AG20443 (cell line): ENCODE results near the gene TBC1D9B.
"Not testable (repeated sequence)": the region's sequence is repeated elsewhere in the genome, so short reads cannot be mapped to it uniquely, and the experiment has no call there.

ENCODE experiments used
- DNase-seq: peaks from one replicate; pipeline ENCODE4 v3.0.0; 2012; ENCODE audit warnings: low spot score, mixed read lengths

TBC1D9B gene

DNA sequence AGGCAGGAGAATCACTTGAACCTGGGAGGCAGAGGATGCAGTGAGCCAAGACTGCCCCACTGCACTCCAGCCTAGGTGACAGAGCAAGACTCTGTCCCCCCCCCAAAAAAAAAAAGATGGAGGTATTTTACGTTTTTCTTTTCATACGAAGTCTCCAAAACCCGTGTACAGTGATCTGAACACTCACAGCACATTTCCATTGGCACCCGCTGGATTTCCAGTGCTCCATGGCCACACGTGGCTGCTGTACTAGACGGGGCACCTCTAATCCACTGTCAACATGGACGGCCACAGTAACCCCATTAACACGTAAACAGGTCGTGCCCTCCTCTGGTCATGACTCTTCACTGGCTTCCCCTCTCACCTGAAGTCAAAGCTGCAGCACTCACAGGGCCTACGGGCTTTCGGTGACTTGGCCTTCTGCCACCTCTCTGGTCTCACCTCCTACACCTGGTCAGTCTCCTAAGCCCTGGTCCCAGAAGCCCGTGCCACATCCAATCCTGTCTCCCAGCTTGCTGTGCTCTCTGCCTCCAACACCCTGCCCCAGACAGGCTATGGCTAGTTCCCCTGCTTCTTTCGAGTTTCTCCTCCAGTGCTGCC, 22.1 kb downstream of the TBC1D9B start:
- no peak for DNase-seq

GRCh38 chr5:179883163-179883562, 24.5 kb downstream of the TBC1D9B start:
- no peak for DNase-seq

DNA sequence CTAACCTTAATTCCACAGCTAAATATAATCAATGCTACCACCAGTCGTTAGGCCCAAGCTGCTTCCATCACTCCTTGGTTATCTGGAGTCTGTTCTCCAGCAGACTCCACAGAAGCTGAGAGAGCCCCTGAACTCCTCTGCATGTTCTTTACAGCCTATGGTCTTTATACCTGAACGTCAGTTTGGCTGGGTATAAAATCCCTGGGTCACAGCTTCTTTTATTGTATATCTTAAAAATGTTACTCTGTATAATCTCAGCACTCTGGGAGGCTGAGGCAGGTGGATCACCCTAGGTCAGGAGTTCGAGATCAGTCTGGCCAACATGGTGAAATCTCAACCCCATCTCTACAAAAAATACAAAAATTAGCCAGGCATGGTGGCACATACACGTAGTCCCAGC, 25.4 kb downstream of the TBC1D9B start:
- no peak for DNase-seq

GRCh38 chr5:179880848-179881590, 26.7 kb downstream of the TBC1D9B start:
- no peak for DNase-seq

- DNase-seq, result no peak
These were observed 27.5 kb downstream of the TBC1D9B start for GRCh38 chr5:179880066-179880650.

GRCh38 chr5:179879690-179880010, 28.0 kb downstream of the TBC1D9B start:
- no peak for DNase-seq

DNA sequence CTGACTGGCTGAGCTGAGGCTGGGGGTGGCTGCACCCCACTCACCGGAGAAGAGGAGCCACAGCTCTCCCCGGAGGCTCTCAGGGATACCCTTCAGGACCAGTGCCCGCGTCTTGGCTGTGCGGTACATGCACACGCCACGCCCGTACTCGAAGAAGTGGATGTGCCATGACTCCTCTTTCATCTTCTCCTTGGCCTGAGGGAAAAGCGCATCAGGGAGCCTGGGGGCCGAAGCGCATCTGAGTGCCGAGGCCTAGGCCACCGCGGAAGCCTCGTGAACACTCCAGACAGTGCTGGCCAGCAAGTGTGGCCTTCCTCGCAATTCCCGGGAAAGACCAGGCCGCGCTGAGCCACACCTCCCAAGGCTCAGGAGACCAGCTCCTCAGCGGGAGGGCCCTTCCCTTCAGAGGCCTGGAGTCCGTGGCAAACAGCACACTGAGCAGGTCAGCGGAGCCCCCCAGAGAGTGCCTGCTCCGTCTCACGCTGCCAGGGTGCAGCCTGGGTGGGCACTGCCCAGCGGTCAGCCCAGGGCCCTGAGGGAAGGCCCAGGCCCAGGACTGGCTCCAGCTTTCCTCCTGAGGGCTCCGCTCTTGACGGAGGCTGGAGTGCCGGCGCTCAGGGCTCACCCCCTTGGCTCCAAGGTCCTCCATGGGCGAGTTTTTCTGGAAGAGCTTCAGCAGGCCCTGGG, 28.6 kb downstream of the TBC1D9B start:
- DNase-seq, result no peak

- no peak for DNase-seq
These were observed 29.3 kb downstream of the TBC1D9B start for GRCh38 chr5:179878222-179879002.

DNA sequence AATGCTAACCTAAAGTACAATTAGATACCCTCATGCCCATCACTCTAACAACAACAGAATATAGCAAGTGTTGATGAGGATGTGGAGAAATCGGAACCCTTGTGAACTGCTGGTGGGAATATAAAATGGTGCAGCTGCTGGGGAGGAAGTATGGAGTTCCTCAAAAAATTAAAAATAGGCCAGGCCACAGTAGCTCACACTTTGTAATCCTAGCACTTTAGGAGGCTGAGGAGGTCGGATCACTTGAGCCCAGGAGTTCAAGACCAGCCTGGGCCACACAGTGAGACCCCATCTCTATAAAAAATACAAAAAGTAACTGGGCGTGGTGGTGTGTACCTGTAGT, 31.1 kb downstream of the TBC1D9B start:
- DNase-seq, result no peak

DNA sequence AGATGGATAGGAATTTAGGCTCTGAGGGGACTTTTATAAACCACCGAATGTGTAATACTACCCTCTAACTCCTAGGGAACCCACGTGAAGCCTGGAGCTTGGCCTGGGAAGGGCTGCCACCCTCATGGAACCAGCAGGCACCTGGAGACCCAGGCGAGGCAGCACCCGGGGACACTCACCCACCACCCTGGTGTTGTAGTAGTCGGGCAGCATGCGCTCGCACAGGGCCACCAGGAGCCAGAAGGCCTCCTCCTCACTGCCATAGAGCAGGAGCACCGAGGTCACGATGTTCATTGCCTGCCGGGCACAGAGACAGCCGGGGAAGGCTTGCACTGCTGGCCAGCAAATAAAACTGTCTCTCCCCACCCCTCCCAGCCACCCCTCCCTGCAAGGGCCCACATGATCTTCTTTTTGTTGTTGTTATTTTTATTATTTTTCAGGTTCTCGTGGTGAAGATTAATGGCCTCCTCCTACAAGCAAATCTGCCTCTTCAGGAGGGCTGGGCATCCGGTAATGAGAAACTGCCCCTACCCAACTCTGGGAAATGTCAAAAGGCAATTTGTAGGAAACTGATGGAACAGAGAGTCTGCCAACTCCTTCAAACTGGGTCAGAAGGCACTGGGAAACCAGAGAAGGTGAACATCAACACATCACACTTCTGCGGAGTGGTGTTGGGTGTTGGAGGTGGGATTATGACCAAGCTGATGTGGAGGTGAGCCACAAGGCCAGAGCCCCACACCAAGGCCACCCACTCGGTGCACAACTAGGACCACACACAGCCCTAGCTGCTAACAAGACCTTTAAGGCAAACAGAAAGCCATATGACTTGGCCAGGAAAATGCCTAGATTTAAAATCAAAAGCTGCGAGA, 31.7 kb downstream of the TBC1D9B start:
- no peak for DNase-seq

DNA sequence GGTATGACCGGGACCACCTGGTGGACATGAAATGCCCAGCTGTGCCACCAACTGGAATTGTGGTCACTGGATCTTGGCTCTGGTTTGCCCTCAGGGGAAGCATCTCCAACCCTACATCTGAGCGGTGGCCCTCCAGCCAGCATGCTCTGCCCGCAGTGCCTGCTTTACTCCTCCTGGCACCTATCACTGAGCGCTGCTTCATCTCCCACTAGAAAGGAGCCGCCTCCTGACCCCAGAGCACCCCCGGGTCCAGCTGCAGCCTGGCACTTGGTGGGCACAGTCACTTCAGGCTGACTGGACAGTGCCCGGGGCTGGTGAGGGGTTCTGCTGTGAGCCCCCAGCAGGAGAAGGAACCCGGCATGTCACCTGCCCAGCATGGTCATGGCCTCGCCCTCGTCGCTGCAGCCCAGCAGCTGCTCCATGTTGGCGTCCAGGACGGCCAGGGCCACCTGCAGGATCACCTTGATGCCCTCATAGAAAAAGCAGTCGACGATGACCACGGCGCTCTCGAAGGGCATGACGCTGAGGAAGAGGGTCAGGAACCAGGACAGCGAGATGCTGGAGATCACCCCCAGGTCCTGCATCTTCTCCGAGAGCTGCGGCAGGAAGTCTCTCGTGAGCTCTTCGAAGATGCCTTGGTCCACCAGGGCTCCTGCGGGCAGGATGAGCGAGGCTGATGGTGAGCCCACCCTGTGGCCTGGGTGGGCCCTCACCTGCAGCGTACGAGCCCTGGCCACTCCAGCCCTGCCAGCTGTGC, 33.0 kb downstream of the TBC1D9B start:
- DNase-seq, result no peak

DNA sequence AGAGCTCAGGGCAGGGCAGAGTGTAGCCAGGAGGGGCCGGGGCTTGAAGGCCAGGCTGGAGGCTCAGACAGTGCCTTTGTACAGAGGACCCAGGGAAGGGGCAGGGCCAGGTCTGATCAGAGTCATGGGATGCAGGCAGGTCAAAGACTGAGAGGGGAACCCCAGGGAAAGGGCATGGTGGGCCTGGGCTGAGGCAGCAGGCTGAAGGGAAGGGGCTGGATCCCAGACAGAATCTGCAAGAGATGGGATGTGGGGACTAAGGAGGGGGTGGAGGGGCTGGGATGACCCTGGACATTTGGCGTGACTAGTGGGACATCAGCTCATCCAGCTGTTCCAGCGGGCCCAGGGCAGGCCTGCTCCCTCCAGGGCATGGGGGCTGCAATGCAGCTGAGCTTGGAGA, 33.6 kb downstream of the TBC1D9B start:
- no peak for DNase-seq

GRCh38 chr5:179873588-179874110, 34.0 kb downstream of the TBC1D9B start:
- no peak for DNase-seq

DNA sequence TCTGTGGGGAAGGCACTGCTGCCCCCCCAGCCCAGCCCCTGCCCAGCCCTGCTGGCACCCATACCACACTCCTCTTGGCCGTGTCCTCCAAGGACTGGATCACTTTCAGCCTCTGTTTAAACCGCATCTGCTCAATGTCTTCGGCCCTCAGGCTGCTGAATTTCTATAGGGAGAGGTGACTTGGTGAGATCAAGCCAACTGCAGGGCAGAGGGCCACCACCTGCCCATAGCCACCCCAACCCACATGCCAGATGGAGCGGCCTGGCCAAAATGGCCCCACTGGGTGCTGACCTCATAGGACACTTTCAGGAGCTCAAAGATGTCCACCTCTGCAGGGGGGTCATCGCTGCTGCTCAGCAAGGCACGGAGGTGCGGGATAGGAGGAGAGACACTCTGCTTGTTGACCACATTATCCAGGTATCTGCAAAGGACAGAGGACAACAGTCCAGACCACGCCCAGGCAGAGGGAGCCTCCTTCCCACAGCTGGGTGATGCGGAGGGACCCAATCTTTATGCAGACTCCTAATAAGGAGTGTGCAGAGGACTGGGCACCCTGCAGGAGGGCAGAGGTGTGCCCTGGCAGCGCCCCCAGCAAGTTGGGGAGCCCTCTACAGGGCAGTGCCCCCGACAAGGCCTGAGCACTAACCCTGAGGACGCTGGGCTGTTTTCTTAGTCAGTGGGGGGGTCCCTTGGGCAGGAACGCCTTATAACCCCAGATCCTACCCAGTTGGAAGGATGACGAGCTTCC, 34.7 kb downstream of the TBC1D9B start:
- no peak for DNase-seq

DNA sequence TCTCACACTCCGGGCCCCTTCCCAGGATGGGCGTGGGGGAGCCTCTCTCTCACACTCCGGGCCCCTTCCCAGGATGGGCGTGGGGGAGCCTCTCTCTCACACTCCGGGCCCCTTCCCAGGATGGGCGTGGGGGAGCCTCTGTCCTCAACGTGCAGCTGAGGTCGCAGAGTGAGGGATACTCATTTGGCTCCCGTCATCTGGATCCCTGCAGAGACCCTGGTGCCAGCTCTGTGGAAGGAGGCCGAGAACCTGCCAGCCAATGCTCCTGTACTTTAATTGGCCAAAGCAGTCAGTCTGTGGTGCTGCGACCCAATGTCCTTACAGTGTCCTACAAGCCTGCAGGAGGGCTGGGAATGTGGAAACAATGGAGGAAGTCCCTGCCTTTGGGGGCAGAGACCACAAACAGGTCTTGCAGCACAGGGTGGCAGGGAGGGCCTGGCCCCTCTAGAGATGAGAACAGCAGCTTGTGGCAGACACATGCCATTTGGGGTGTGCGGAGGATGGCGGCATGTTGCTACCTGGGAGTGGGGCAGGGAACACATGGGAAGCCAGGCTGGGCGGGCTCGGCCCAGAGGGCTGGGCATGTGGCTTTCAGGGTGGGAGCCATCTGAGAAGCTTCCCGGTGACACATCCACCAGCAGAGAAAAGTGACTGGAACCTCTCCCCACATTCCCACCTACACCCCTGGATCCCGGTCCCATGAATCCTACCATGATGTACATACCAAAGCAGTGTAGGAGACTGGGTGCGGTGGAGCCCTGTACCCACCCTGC, 35.5 kb downstream of the TBC1D9B start:
- no peak for DNase-seq

DNA sequence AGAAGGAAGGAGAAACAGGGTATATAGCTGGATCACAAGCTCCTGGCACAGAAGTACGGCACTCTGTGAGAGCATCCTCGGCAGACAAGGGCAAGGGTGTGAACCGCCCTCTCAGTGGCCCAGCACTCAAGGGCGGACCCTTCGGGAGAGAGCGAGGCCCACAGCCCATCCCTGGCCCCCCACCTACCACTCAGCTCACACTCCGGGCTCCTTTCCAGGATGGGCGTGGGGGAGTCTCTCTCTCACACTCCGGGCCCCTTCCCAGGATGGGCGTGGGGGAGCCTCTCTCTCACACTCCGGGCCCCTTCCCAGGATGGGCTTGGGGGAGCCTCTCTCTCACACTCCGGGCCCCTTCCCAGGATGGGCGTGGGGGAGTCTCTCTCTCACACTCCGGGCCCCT, 36.2 kb downstream of the TBC1D9B start:
- DNase-seq, result not testable (repeated sequence)

- no peak for DNase-seq
These were observed 36.7 kb downstream of the TBC1D9B start for GRCh38 chr5:179870952-179871351.

DNA sequence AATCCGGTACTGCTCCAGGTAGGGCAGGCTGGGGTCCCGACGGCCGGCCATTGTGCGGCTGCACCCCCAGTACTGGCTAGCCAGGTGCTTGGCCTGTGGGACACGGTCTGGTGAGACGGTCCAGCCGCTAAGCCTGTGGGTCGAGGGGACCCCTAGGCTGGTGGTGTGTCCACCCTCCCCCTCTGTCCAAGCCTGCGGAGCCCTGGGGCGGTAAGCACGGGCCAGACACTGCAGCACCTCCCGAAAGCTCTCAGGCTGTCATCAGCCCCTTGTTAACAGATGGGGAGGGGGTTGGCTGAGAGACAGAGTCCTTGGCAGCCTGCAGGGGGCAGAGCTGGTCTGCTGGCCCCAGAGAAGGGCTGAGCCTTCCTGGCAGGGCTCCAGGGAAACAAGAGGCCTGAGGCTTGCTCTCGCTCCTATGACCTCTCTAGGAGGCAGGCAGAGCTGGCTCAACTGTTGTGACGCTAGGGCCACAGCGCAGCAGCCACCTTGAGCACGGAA, 37.2 kb downstream of the TBC1D9B start:
- peak; percentile 51 for DNase-seq
